ENCODE results near the gene MAN1C1. TPM values are rescaled to one million over a fixed set of nuclear protein-coding genes. Genes with fewer than 3 reads are reported as not detected.

MAN1C1 gene
- total RNA-seq, 1 experiment from 2014 or later, result 1.5 TPM

- no peak for ATAC-seq
- intact Hi-C loops (cut with micrococcal nuclease; ENCODE audit: unreplicated experiment) (no loop called here), in situ Hi-C loops (cut with HindIII; ENCODE audit: low pct_unique_long_range_greater_than_20kb, low sequenced_read_pairs) (no loop called here)
- Histone ChIP-seq H3K4me3 (ENCODE audit: low read depth in 2 of 2, low read length in 2 of 2) (no peak overlapping the region), H3K27ac (ENCODE audit: low read length) (no peak overlapping the region), H3K27me3 (ENCODE audit: control insufficient read depth, insufficient read depth, low read length) (no peaks in the 10 kb centered on the region), H3K36me3 (ENCODE audit: control insufficient read depth, insufficient read depth, low read length) (no peaks in the 10 kb centered on the region), H3K9me3 (ENCODE audit: control insufficient read depth, insufficient read depth, low read depth, low read length) (no peaks in the 10 kb centered on the region), H3K4me1 (ENCODE audit: control insufficient read depth, insufficient read depth, low read length) (no peaks in the 10 kb centered on the region)
- no peak for DNase-seq (ENCODE audit: low read depth, low spot score)
- no TSS peak for BruUV-seq (replicated peaks)
- POLR2A ChIA-PET, result no interaction called here
- TF ChIP-seq REST (IDR thresholded peaks at IDR 0.05; ENCODE audit: insufficient read depth in 1 of 2, low read depth in 2 of 2, low read length in 1 of 2) (no peak), CTCF (IDR thresholded peaks at IDR 0.05) (no peak), POLR2AphosphoS5 (IDR thresholded peaks at IDR 0.05; ENCODE audit: low read depth, low read length) (no peak), TCF7L2 (IDR thresholded peaks at IDR 0.05; ENCODE audit: low read depth, low read length) (no peak), SIN3A (IDR thresholded peaks at IDR 0.05; ENCODE audit: borderline replicate concordance, insufficient read depth, low read depth, low read length) (no peak)
- CTCF ChIA-PET, result no interaction called here
These were observed 150.8 kb downstream of the MAN1C1 start for GRCh38 chr1:25767437-25767770.

- H3K4me3 ChIP-seq (ENCODE audit: low read depth in 2 of 2, low read length in 2 of 2), result no peak overlapping the region
These were observed 152.4 kb downstream of the MAN1C1 start for GRCh38 chr1:25768999-25769398.

More at GRCh38 chr1:25768999-25769398, 152.4 kb downstream of the MAN1C1 start:
- Histone ChIP-seq H3K36me3 (ENCODE audit: control insufficient read depth, insufficient read depth, low read length) (no peaks in the 10 kb centered on the region), H3K9me3 (ENCODE audit: control insufficient read depth, insufficient read depth, low read depth, low read length) (no peaks in the 10 kb centered on the region), H3K27me3 (ENCODE audit: control insufficient read depth, insufficient read depth, low read length) (no peaks in the 10 kb centered on the region), H3K27ac (ENCODE audit: low read length) (no peak overlapping the region), H3K4me1 (ENCODE audit: control insufficient read depth, insufficient read depth, low read length) (peaks cover 9% of the 10 kb centered on the region)
- CTCF ChIA-PET, result interaction anchor here (0.5 kb wide), 1 partner anchor 423 kb away, joined by 3 read pairs; no protein-coding TSS in a partner anchor
- POLR2A ChIA-PET, result no interaction called here
- BruUV-seq (replicated peaks), result no TSS peak
- ATAC-seq, result no peak
- intact Hi-C loops (cut with micrococcal nuclease; ENCODE audit: unreplicated experiment) (no loop called here), in situ Hi-C loops (cut with HindIII; ENCODE audit: low pct_unique_long_range_greater_than_20kb, low sequenced_read_pairs) (no loop called here)
- TF ChIP-seq SIN3A (IDR thresholded peaks at IDR 0.05; ENCODE audit: borderline replicate concordance, insufficient read depth, low read depth, low read length), result no peak
- TF ChIP-seq CTCF (IDR thresholded peaks at IDR 0.05), result no peak
- TF ChIP-seq POLR2AphosphoS5 (IDR thresholded peaks at IDR 0.05; ENCODE audit: low read depth, low read length), result no peak
- no peak for TF ChIP-seq REST (IDR thresholded peaks at IDR 0.05; ENCODE audit: insufficient read depth in 1 of 2, low read depth in 2 of 2, low read length in 1 of 2)
- TF ChIP-seq TCF7L2 (IDR thresholded peaks at IDR 0.05; ENCODE audit: low read depth, low read length), result no peak
- no peak for DNase-seq (ENCODE audit: low read depth, low spot score)
